Activated effector memory CD4-positive, alpha-beta T cell treated with Interleukin-2 at 50 U/mL for 16 hours (primary cell): ENCODE measurements around the gene GBF1.
A peak's percentile ranks its signal among the peaks of the same experiment; 100 is the strongest.

Experiments
- DNase-seq: peaks from one replicate; pipeline ENCODE4 v3.0.0-alpha.2; 2020

GBF1 gene

DNA sequence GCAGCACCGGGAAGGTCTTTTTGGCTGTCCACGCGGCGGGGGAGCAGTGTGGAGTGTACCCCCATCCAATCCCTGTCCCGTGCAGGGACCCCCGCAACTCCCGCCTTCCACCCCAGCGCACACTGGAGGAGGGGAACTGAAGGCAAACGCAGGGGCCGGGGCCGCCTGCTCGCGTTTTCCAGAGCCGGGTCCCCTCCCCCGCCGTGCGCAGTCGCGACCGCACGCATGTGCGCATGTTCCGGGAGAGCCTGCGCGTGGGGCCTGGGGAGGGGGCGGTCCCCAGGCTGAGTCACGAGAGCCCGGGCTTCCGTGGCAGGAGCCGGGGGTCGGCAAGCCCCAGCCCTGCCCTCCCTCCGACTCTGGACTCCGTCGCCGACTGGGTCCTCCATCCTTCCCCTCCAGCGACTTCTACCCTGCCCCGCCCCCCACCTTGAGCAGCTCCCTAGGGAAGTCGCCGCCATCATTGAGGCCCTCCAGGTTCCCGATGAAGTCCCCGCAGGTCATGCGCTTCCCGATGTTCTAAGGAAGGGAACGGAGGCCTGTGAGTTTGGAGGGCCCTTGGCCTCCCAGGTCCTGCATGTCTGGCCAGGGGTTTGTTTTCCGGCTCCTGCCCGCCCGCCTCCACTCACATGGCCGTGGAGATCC is 165.2 kb downstream of the GBF1 start:
- DNase-seq = no peak

DNA sequence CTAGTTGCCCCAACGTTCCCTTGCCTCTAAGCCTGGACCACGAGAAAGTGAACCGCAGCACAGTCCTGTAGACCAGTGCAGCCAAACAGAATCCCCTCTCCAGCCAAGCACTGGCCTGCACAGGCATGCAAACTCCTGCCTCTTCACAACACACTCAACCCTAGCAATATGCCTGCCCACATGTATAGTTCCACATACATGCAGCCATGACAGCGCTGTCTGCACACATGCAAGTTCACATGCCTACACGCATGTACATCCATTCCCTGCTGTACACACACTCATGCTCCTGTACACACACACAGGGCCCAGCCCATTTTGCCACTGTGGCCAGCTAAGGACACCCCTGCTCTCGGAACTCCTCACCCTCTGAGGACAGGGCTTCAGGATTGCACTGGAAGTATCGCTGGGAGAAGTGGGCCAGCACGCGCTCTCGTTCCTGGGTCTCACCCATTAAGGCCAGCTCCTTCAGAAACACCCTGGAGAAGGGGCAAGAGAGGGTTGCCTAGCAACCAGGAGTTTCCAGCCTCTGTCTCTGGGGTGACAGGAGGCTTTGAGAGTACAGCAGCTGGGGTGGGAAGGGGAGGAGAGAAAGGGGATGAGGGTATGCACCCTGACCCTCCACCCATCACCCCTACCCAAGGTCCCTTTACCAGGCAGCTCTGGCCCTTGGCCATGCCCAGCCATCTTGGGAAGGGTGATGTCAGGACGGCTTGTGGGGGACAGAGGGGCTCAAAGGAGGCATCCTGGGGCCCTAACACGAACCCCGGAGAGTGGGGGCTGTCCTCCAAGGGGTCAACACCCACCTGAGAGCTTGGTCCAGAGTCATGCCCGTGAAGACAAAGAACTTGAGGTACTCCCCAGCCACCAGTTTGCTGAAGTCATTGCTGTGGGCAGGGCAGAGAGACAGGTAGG is 166.3 kb downstream of the GBF1 start:
- no peak for DNase-seq

DNA sequence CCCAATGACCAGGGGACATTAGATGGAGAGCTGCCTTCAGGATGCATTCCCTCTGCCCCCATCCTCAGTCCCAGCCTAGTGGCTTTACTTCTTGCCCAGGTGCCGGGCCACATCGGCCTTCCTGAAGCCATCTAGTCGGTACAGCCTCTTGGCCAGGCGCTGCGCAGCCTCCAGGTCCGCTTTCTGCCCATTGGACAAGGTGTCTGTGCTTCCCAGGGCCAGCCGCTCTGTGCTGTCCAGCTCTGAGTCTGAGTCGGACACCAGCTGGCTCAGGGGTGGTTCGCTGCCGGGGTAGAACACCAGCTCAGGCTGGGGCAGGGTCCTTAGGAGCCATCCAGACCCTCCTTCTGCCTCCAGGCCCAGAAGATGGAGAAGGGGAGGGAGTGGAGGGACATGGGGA is 167.0 kb downstream of the GBF1 start:
- no peak for DNase-seq

DNA sequence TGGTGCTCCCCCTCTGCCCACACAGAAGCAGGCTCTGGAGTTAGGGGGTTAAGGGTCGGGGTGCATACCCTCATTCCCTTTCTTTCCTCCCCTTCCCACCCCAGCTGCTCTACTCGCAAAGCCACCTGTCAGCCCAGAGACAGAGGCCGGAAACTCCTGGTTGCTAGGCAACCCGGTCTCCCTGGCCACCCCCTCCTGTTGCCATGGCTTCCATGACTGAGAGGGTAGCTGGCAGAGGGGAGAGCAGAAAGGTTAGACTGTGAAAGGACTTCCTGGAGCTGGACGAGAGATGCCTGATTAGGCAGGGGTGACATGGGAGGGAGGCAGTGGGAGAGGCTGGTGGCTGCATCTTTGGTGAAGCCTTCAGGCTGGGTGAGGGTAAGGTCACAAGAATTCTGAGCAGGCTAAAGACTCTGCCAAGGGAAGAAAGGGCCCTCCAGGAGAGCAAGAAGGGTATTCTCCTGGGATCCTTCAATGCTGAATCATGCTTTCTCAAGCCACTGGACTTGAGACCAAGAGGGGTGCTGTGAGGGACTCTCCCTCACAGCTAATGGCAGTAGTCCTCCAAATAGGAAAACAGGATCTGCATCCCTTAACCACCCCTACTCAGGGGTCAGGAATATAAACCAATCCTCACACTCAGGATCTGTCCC is 167.8 kb downstream of the GBF1 start:
- no peak for DNase-seq

DNA sequence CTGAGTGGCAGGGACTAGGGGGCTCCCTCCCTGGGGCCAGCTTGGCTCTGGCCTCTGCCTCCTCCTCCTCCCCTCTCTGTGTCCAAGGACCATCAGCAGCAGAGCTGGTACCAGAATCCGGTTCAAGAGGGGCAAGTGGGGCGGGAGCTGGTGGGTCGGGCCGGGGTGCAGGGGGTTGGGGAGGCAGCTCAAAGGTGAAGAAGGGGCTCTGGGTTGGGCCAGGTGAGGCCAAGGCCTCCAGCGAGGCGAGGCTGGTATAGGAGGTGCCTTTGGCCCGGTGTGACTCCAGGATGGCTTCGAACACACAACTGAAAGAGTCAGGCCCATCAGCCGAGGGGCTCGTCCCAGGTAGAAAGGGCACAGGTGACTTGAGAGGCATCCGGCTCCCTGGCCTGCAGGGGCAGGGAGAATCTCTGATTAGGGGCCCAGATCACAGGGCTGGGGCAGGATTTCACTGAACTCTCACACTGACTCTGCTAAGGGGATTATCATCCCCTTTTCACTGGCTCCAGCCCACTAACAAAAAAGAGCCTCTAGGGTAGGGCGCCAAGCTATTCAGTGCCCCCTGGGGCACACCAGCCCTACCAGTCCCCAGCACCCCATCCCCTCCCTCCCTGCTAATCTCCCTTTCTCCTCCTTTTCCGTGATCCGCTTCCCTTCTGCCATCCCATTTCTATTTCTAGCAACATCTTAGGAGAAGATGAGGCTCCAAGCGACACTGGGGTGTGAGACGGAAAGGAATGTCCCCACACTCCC is 168.7 kb downstream of the GBF1 start:
- no peak for DNase-seq

DNA sequence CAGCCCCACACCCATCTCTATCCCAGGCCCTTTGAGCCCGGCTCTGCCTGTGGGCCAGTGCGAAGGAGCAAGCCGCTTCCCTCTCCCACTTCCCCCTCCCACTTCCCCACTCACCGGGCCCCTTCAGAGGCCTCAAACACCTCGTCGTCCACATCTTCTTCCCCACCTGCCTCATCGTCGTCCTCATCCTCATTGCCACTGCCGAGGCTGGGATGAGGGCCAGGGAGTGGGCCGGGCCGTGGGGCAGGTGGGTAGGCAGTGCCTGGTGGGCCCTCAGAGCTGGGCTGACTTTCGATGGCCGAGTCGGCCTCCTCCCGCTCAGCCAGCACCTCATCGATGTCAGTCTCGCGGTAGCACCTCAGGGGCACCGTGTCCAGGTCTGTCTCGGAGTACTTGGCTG is 169.4 kb downstream of the GBF1 start:
- DNase-seq = no peak

DNA sequence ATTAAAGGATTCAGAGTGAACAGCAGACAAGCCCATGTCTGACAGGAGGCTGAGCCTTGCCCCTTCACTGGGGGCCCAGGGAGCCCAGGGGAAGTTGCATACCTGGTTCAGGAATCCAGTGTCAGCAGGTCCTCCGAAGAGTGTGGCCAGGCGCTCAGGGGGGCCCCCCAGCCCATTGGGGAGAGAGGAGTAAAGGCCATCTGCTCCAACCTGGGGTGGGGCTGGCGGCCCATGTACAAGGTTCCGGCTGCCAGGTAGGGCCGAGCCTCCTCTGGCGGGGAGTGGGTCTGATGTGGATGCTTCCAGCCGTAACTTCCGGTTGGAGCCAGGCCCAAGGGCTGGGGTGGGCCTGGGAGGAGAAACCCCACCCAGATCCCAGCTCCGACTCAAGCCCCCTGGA is 171.0 kb downstream of the GBF1 start:
- DNase-seq = no peak

DNA sequence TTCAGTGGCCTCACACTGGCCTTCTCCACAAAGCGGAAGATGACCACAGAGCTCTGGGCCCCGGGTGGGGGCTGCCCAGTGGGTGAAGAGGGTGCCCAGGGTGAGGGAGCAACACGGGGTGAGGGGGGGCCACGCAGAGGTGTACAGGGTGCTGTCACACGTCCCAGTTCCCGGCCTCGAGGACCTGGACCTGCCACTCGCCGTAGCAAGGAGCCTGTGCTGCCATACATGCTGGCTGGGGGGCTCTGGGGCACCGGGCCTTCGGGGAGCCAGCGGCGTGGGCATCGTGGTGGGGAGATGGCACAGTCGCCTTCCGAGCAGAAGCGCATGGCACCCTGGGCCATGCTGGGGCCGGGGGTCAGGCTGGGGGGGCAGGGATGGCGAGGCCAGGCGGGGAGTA is 171.4 kb downstream of the GBF1 start:
- DNase-seq = no peak

DNA sequence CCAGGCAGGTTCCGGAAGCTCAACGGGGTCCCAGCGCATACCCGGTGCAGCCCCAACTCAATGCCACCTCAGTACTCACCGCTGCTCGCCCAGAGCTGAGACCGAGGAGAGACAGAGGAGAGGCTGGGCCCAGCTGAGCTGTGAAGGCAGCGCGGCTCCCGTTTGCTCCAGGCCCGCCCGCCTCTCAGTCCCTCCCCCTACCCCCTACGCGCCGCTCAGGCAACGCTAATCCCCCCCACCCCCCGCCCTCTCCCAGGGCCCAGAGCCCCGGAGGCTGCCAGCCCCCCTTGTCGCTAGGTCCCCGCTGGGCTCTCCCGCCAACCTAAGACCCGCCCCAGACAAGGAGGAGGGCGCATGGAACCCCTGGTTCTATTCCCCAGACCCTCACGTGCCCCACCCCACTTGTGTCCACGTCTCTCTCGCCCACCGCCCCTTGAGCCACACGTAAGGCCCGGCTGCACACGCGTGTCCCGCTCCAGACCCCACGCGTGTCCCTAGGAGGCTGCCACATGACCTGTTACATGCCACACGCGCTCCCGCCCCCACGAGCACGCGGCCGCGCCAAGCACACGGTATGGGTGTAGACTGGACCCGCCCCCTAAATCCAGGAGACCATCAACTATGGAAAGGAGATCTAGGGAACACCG is 173.4 kb downstream of the GBF1 start, which contains the start of gene PSD:
Gene PSD, minus strand, starts transcription at position 164 of the 647 bp plus-strand sequence. CDS start 1,747 bp downstream, outside the sequence.
- DNase-seq = no peak

DNA sequence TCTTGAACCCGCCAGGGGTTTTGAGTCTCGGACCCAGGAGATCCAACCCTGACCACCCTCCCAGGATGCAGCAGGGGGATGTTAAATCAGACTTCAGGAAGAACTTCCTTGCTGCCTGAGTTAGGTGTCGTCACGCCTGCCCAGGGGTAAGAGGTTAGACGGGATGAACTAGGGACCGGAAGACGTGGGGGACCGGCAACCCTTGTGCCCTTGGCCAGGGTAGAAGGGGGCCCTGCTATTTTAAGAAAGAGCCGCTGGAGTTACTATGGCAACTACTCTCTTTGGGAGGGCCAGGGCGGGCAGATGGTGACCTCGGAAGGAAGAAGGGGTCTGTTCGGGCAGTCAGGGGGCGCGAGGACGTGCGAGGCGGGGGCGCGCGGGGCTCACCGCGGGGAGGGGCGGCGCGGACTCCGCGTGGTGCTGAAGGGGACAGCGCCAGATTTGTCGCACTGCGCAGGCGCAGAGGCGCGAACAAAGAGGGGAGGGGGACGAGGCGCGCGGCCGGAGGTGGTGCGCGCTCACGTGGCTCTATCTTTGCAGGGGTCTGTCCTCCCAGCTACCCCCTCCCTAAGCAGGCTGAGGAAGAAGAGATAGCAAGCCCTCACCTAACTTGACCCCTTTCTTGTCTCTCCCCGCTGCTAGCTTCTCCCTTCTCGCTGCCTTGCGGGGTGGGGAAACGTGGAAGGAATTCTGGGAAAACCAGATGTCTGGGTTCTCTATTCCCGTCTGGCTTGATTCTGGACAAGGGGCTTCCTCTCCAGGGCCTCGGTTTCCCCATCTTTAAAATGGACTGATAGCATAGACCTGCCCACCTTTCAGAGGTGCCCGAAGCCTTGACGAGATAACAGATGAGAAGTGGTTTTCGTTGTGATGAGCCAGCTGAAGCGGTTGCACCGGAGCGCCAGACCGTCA is 174.2 kb downstream of the GBF1 start:
- DNase-seq = peak; percentile 55

DNA sequence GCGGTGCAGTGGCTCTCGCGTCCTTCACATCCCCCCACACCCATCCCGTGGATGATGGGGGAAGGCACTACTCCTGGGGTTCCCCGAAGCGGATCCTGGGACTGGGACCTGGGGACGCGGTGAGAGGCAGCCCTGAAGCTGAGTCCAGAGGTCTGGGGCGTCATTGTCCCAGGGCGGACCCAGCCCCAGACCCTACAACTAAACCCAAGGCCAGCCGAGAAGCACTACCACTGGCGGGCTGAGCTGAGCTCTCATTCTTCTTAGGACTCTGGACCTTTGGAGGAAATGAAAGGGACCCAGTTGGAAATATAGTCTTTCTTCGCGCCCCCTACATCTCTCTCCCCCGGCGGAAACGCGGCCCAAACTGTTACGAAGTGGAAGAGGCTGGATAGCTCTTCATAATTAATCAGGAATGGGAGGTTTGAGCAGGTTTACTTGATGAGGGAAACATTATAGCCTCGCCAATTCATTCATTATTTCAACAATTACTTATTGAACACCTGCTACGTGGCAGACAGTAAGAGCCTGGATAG is 174.9 kb downstream of the GBF1 start:
- DNase-seq = no peak

DNA sequence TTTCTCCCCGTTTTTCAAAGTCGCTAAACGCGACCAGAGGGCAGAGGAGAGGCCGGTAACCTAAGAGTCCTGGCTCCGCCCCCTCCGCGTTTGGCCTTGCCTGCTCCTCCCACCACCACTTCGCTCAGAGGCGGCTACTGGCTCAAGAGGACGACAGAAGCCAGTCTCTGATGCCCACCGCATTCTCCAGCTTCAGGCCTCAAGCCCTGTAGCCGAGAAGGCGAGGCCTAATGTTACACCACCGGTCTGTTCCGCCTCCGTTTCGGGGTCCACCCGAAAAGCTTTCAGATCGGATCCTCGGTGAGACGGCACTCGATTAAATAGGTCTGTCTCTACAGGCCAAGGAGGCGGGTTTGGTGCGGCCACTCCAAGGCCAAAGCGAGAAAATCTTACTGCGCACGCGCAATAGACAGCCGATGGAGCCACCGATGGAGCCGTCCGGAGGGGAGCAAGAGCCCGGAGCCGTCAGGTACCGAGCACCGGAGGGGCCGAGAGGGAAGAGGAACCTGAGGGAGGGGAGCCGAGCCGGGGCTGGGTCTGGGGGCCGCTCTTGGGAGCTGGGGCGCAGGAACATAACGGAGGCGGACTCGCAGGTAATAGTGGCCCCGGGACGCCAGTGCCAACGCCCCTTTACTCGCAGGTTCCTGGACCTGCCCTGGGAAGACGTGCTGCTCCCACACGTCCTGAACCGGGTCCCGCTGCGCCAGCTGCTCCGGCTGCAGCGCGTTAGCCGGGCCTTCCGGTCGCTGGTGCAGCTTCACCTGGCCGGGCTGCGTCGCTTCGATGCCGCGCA is 175.6 kb downstream of the GBF1 start, which contains the start of gene FBXL15:
Gene FBXL15, plus strand, starts transcription at position 123 of the 793 bp plus-strand sequence. Its CDS starts 294 bp downstream, at position 417.
- peak; percentile 90 for DNase-seq

DNA sequence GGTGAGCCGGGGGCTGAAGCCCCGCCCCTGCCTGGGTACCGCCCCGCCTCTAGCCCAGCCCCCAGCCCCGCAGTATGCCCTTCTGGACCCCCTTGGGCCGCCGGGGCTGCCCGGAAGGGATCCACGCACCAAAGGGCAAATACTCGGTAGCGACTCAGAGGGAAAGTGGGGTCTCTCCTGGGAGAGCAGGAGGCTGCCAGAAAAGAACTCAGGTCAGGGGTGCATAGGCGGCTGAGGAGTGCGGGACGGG is 176.1 kb downstream of the GBF1 start:
- no peak for DNase-seq

DNA sequence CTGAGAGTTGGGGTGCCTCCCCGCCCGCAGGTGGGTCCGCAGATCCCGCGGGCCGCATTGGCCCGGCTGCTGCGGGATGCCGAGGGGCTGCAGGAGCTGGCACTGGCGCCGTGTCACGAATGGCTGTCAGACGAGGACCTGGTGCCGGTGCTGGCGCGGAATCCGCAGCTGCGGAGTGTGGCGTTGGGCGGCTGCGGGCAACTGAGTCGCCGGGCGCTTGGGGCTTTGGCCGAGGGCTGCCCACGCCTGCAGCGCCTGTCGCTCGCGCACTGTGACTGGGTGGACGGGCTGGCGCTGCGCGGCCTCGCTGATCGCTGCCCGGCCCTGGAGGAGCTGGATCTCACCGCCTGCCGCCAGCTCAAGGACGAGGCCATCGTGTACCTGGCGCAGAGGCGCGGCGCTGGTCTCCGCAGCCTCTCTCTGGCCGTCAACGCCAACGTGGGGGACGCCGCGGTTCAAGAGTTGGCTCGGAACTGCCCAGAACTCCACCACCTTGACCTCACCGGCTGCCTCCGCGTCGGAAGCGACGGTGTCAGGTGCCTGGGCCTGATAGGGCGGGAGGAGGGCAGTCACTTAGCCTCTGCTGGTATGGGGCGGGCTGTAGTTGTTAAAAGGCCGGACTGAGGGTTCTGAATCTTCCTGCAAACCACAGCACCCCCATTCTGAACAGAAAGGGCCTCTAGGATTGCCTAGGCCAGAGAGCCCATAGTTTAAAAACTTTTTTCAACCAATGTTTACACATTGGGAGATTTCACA is 176.6 kb downstream of the GBF1 start:
- DNase-seq = no peak

DNA sequence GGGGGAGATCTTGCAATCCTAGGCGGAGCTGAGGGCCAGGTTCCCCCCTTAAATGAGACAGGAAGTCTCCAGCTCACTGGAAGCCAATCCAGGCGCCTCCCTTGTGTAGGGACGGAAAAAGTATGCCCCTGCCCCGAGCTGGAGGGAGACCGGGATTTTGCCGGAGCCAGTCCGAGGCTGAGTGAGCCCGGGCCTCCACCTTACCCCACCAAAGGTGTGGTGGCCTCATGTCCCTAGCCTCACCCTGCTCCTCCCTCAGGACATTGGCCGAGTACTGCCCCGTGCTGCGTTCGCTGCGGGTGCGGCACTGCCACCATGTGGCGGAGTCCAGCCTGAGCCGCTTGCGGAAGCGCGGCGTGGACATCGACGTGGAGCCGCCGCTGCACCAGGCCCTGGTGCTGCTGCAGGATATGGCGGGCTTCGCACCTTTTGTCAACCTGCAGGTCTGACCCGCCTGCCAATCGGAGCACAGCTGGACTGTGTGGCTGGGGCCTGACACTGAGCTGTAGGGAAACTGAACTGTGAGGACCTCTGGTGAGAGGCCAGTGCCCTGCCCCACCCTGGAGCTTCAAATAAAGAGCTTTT is 177.3 kb downstream of the GBF1 start:
- no peak for DNase-seq

DNA sequence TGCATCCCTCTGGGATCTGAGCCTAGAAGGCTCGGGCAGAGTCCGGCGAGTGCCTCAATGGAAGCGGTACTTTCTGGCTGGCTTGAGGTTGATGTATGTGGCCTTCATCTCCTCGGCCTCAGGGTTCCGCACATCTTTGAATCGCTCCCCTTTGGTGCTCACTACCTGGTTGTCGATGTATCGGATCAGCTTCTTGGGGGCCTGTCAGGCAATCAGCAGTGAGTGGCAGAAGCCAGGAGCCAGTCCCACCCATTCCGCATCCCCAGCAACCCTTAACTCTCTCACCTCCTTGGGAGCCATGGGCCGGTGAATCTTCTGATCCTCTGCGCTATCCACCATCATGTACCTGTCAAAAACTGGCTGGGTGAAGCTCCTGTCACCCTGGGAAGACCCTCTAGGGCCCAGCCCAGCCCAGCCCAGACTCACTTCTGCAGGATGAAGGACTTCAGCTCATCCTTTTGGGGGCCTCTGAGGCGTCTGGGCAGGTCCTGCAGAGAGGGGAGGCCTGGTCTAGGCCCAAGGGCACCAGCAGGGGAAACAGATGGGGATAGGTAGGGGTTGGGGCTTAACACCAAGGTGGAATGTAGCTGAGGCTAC is 178.1 kb downstream of the GBF1 start:
- DNase-seq = no peak

DNA sequence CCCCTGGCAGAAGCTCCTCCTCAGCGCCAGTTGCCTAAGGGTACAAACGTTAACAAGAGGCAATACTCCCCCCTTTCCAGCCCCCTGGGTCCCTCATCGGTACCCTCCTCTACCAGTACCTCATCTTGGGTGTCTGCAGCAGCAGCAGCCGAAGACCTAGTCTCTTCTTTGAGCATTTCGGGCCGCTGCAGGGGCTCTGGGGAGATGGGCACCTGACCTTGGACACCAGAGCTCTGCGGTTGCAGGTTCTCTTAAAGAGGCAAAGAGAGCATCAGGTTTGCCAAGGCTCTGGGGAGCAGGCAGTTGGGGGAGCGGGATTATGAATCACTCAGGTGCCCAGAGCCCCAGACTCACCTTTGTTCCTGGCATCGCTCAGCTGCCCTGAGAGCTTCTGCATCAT is 178.8 kb downstream of the GBF1 start:
- no peak for DNase-seq

DNA sequence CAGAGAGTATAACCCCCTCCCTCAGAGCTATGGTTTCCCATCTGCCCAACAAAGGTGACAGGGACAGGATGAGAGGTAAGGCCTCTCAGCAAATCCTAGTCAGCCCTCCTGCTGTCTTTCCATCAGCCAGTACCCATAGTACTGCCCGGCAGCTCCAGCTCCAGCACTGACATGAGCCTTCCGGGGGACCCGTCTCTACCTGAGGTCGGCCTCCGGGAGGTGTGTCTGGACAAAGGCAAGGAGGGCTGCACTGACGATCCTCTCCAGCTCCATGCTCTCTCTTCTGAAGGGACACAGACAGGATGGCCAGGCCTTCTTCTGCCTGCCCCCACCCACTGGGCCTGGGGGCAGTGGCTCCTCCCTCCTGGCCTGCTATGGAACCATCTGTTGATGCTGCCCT is 179.6 kb downstream of the GBF1 start:
- no peak for DNase-seq

DNA sequence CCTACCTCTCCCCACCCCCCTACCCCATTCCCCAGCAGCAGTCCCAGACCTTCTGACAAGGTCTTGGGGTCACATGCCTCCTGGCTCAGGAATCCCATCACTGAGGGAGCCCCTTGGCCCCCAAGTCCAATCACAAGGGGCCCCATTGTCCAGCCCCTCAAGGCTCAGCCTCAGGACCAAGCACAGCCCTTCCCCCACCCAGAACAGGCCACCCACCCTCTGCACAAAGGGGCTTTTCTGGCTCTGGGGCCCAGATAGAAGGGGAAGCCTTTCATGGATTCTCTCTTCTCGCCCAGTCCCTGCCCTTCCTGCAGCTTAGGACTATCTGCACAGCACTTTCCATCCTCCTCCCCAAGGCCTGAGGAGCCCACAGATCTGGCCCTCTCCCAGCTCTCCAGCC is 180.1 kb downstream of the GBF1 start:
- no peak for DNase-seq
